Keratinocyte (primary cell): ENCODE data around the gene SBNO2. TPM values are rescaled to one million over a fixed set of nuclear protein-coding genes. Genes with fewer than 3 reads are reported as not detected.

Experiments used
- DNase-seq: peaks from one replicate; pipeline ENCODE4 v3.0.0-alpha.2; 2011; ENCODE audit warnings: low read depth, missing footprints, low spot score
- FAIRE-seq: peaks from 2 replicates; lab custom pipeline; 2011; peaks lifted over from hg19 to GRCh38; lab: Jason Lieb, UNC
- H2AFZ ChIP-seq: 2 replicates; pipeline ENCODE4 v1.6.0; 2012; ENCODE audit warnings: low read length, control low read depth, inconsistent platforms; ENCODE audit not compliant: control insufficient read depth
- H3K27ac ChIP-seq: 2 replicates; pipeline ENCODE4 v1.5.1; 2011; ENCODE audit warnings: low read length; ENCODE audit not compliant: control insufficient read depth, insufficient read depth
- H3K27me3 ChIP-seq: 3 replicates; pipeline ENCODE4 v1.6.0; 2011; ENCODE audit warnings: low read length; ENCODE audit not compliant: control insufficient read depth, insufficient read depth; ENCODE audit errors: extremely low read depth
- H3K36me3 ChIP-seq, 2 experiments: 2 replicates in 1 of 2; 3 replicates in 1 of 2; pipeline ENCODE4 v1.5.1; 2011; ENCODE audit warnings: low read length in 2 of 2, mild to moderate bottlenecking in 1 of 2; ENCODE audit not compliant: control insufficient read depth in 2 of 2, insufficient read depth in 2 of 2; ENCODE audit errors: extremely low read depth in 1 of 2
- H3K4me1 ChIP-seq: 3 replicates; pipeline ENCODE4 v1.5.1; 2011; ENCODE audit warnings: low read length; ENCODE audit not compliant: control insufficient read depth, insufficient read depth; ENCODE audit errors: extremely low read depth
- H3K4me2 ChIP-seq: 3 replicates; pipeline ENCODE4 v1.6.0; 2011; ENCODE audit warnings: low read depth, low read length; ENCODE audit not compliant: control insufficient read depth, insufficient read depth; ENCODE audit errors: extremely low read depth
- H3K4me3 ChIP-seq, 3 experiments: fragments of 200-600 bp in 1 of 3; sonication (generic) in 1 of 3; 2 replicates in 2 of 3; 3 replicates in 1 of 3; pipeline ENCODE4 v1.5.1; 2011 to 2016; ENCODE audit warnings: low read length in 3 of 3, mild to moderate bottlenecking in 3 of 3, control low read depth in 2 of 3, inconsistent platforms in 1 of 3, low read depth in 1 of 3, mixed read lengths in 1 of 3, mixed run types in 1 of 3, moderate library complexity in 1 of 3; ENCODE audit not compliant: control insufficient read depth in 2 of 3, insufficient read depth in 2 of 3; ENCODE audit errors: extremely low read depth in 1 of 3
- H3K79me2 ChIP-seq: 2 replicates; pipeline ENCODE4 v1.6.0; 2012; ENCODE audit warnings: low read length; ENCODE audit not compliant: control insufficient read depth, insufficient read depth
- H3K9ac ChIP-seq: 3 replicates; pipeline ENCODE4 v1.6.0; 2011; ENCODE audit warnings: low read length; ENCODE audit not compliant: control insufficient read depth, insufficient read depth; ENCODE audit errors: extremely low read depth
- H3K9me1 ChIP-seq: 3 replicates; pipeline ENCODE4 v1.6.0; 2011; ENCODE audit warnings: low read length; ENCODE audit not compliant: control insufficient read depth, insufficient read depth; ENCODE audit errors: extremely low read depth
- H3K9me3 ChIP-seq: 2 replicates; pipeline ENCODE4 v1.5.1; 2012; ENCODE audit warnings: low read depth, low read length; ENCODE audit not compliant: control insufficient read depth
- H4K20me1 ChIP-seq: 3 replicates; pipeline ENCODE4 v1.6.0; 2011; ENCODE audit warnings: low read length; ENCODE audit not compliant: control insufficient read depth, insufficient read depth; ENCODE audit errors: extremely low read depth
- EZH2 ChIP-seq: IDR thresholded peaks from one replicate; pipeline ENCODE4 v1.6.1; 2012; ENCODE audit warnings: inconsistent platforms, mild to moderate bottlenecking, low read length, moderate library complexity
- dilution Hi-C: fragments of 300-500 bp; cut with MboI; formaldehyde crosslinking; loops from one replicate; pipeline ENCODE4 v1.7.0; 2020; ENCODE audit warnings: low sequenced_read_pairs; ENCODE audit not compliant: extremely low pct_ligation_motif_present
- polyA plus RNA-seq, 5 experiments: library from polyadenylated mRNA; depleted of rRNA in 3 of 5; stranded (reverse) in 3 of 5; stranded (forward) in 1 of 5; unstranded in 1 of 5; fragments of >200 nt; gene quantifications; 1 replicate in 1 of 5; 2 replicates in 3 of 5; 3 replicates in 1 of 5; pipeline versions ENCODE4 v1.2.1 to v1.2.3, GENCODE V29; 2011 to 2012; ENCODE audit warnings: missing spikeins in 2 of 5, low read depth in 1 of 5, low replicate concordance in 1 of 5
- TF ChIP-seq, protein P1 (sequence below), 3 experiments: IDR thresholded peaks in 1 of 3; conservative IDR thresholded peaks in 1 of 3; optimal IDR thresholded peaks in 1 of 3; 2 replicates in 2 of 3; 3 replicates in 1 of 3; pipeline versions ENCODE3 to v1.5.1; 2011; ENCODE audit warnings: low read length in 3 of 3, mild to moderate bottlenecking in 3 of 3, moderate library complexity in 2 of 3, control low read depth in 1 of 3, inconsistent platforms in 1 of 3; ENCODE audit not compliant: insufficient read depth in 2 of 3; ENCODE audit errors: extremely low read depth in 1 of 3

SBNO2 gene
- polyA plus RNA-seq, 1 donor (not counting 4 experiments of a cell fraction or from before 2014, with no cell fraction given) = 10.9 TPM

DNA sequence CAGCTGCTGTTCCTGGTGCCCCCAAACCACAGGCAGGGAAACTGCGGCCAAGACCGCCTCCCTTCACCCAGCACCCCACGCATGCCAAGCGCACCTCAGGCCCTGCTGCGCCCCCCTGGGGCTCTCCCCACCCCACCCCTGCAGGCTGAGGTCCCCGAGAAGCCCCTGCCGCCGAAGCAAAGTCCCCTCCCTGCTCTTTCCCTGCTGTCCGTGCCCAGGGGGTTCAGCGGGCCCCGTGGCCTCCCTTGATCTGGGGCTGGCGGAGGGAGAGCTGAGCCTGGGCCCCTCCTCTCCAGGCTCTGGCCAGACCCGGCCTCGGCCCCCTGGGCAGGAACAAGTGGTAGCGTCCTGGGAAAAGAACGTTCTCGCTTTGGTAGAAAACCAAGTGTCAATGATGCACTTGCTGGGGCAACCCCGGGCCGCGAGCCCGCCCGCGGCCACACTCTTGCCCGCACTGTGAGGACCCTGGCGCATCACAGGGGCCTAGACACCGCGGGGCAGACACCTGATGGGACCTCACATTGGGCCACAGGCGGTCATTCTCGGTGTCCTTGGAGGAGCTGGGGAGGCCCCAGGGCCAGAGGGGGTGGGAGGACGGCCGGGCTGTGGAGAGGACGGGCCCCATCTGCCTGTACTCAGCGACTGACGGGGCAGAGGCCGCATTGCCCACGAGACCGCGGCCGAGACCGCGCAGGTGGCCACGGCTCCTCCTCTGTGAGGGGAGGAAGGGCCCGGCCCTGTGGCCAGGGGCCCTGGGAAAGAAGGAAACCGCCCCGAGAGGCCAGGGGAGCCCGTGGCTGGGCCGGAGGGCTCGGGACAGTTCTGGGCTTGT, 41.3 kb downstream of the SBNO2 start:
- no peak for TF ChIP-seq EZH2
- TF ChIP-seq, protein P1, sequence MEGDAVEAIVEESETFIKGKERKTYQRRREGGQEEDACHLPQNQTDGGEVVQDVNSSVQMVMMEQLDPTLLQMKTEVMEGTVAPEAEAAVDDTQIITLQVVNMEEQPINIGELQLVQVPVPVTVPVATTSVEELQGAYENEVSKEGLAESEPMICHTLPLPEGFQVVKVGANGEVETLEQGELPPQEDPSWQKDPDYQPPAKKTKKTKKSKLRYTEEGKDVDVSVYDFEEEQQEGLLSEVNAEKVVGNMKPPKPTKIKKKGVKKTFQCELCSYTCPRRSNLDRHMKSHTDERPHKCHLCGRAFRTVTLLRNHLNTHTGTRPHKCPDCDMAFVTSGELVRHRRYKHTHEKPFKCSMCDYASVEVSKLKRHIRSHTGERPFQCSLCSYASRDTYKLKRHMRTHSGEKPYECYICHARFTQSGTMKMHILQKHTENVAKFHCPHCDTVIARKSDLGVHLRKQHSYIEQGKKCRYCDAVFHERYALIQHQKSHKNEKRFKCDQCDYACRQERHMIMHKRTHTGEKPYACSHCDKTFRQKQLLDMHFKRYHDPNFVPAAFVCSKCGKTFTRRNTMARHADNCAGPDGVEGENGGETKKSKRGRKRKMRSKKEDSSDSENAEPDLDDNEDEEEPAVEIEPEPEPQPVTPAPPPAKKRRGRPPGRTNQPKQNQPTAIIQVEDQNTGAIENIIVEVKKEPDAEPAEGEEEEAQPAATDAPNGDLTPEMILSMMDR (optimal IDR thresholded peaks at IDR 0.05 in 1 of 3, IDR thresholded peaks at IDR 0.05 in 1 of 3, conservative IDR thresholded peaks at IDR 0.05 in 1 of 3; ENCODE audit: extremely low read depth in 1 of 3, insufficient read depth in 2 of 3, low read length in 3 of 3) = no peak
- peak overlapping the region; percentile 73 for H3K27ac ChIP-seq
- dilution Hi-C loops = no loop called here
- H3K4me3 ChIP-seq = peak overlapping the region; percentile 56 to 88 (median 73)
- H3K79me2 ChIP-seq = peaks cover 69% of the 10 kb centered on the region
- no peaks in the 10 kb centered on the region for H3K27me3 ChIP-seq
- H4K20me1 ChIP-seq = peaks cover 9% of the 10 kb centered on the region
- peak overlapping the region; percentile 79 for H3K4me2 ChIP-seq
- no peaks in the 10 kb centered on the region for H3K9me3 ChIP-seq
- no peaks in the 10 kb centered on the region for H3K9me1 ChIP-seq
- DNase-seq = no peak
- FAIRE-seq = no peak
- H2AFZ ChIP-seq = no peak overlapping the region
- peaks cover 19% of the 10 kb centered on the region for H3K4me1 ChIP-seq
- H3K9ac ChIP-seq = peak overlapping the region; percentile 81
- peaks cover 15 to 19% of the 10 kb centered on the region in 2 experiments for H3K36me3 ChIP-seq

DNA sequence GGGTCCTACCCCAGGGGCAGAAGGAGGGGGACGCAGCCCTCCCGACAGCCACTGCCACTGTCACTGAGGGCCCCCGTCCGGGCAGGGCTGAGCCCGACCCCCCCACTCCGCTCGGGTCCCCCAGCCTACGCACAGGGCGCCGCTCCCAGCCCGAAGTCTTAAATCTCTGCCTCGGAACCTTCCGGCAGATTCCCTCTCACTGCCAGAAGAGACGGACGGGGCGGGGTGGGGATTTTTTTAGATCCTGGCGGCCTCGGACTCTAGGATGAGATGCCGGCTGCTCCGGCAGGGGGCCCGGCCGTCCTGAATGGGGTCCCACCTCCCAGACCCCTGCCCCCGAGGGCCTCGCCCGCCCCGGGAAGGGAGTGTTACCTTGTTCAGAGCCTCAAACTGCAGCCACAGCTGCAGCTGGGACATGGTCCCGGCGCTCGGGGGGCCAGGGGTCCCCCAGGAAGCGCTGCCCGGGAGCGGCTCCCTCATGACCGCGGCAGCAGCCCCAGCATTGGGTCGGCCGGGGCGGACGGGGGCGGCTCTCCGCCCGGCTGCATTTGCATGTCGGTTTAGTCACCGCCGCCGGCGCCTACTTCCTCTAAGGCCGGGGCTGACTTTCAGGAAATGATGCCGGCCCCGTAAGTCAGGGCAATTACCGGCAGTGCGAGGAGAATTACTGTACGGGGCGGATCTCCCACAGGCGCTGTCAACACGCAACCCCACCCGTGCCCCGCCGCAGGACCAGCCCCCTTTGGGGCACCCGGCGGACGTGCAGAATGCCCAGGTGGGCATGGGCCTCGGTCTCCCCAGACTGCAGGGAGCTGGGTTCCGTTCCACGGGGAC, 42.1 kb downstream of the SBNO2 start:
- FAIRE-seq (no peak), DNase-seq (no peak)
- Histone ChIP-seq H3K9ac (peak overlapping the region; percentile 81), H3K4me2 (peak overlapping the region; percentile 79), H3K9me3 (no peaks in the 10 kb centered on the region), H2AFZ (no peak overlapping the region), H3K36me3 (peaks cover 20% of the 10 kb centered on the region in 2 experiments), H3K9me1 (no peaks in the 10 kb centered on the region), H3K4me1 (peaks cover 19% of the 10 kb centered on the region), H3K27me3 (no peaks in the 10 kb centered on the region), H3K27ac (peak overlapping the region; percentile 73), H3K79me2 (peaks cover 76% of the 10 kb centered on the region), H4K20me1 (peaks cover 9% of the 10 kb centered on the region), H3K4me3 (peak overlapping the region; percentile 73 to 88 (median 73))
- TF ChIP-seq EZH2 = no peak
- TF ChIP-seq, protein P1 (optimal IDR thresholded peaks at IDR 0.05 in 1 of 3, IDR thresholded peaks at IDR 0.05 in 1 of 3, conservative IDR thresholded peaks at IDR 0.05 in 1 of 3; ENCODE audit: extremely low read depth in 1 of 3, insufficient read depth in 2 of 3, low read length in 3 of 3) = no peak
- dilution Hi-C loops = no loop called here
